SK-N-SH treated with all-trans-retinoic acid at 6 μM for 48 hours (cell line): ENCODE measurements around the gene RBM18.
A peak's percentile ranks its signal among the peaks of the same experiment; 100 is the strongest.

ENCODE experiments used
- ATAC-seq: fragments of 200-7000 bp; cut with Tn5 transposase; 3 replicates; pipeline ENCODE4 v1.9.1; 2020; ENCODE audit warnings: mild to moderate bottlenecking, moderate library complexity
- ARNTL ChIP-seq: fragments of 450-650 bp; formaldehyde crosslinking; IDR thresholded peaks from 2 replicates; pipeline ENCODE4 v1.5.0; 2020; ENCODE audit warnings: low read depth, mild to moderate bottlenecking, moderate library complexity, borderline replicate concordance
- BACH2 ChIP-seq: fragments of 250-450 bp; sonication (Bioruptor Pico); IDR thresholded peaks from 2 replicates; pipeline ENCODE4 v1.9.0; 2021; ENCODE audit warnings: mild to moderate bottlenecking, borderline replicate concordance
- CSDC2 ChIP-seq: fragments of 250-450 bp; sonication (Bioruptor Pico); IDR thresholded peaks from 2 replicates; pipeline ENCODE4 v1.5.0; 2020; ENCODE audit warnings: mild to moderate bottlenecking, moderate library complexity
- ESRRG ChIP-seq: fragments of 250-450 bp; sonication (Bioruptor Pico); IDR thresholded peaks from 2 replicates; pipeline ENCODE4 v1.6.1; 2021; ENCODE audit warnings: mild to moderate bottlenecking
- GLIS3 ChIP-seq: fragments of 250-450 bp; sonication (Bioruptor Pico); IDR thresholded peaks from 2 replicates; pipeline ENCODE4 v1.5.0; 2020; ENCODE audit warnings: mild to moderate bottlenecking, moderate library complexity
- ISL1 ChIP-seq: fragments of 250-450 bp; sonication (Bioruptor Pico); IDR thresholded peaks from 2 replicates; pipeline ENCODE4 v2.1.2; 2022; ENCODE audit warnings: mild to moderate bottlenecking, moderate library complexity
- OSR1 ChIP-seq: fragments of 250-450 bp; sonication (Bioruptor Pico); IDR thresholded peaks from 2 replicates; pipeline ENCODE4 v1.8.0; 2022; ENCODE audit warnings: moderate library complexity, mild to moderate bottlenecking, inconsistent platforms
- RARB ChIP-seq: fragments of 250-450 bp; sonication (Bioruptor Pico); IDR thresholded peaks from 2 replicates; pipeline ENCODE4 v1.8.0; 2021; ENCODE audit warnings: mild to moderate bottlenecking, moderate library complexity
- SNAI2 ChIP-seq: fragments of 250-450 bp; sonication (Bioruptor Pico); IDR thresholded peaks from 2 replicates; pipeline ENCODE4 v1.5.0; 2020; ENCODE audit warnings: mild to moderate bottlenecking, moderate library complexity
- TOX ChIP-seq: fragments of 250-450 bp; sonication (Bioruptor Pico); IDR thresholded peaks from 2 replicates; pipeline ENCODE4 v1.8.0; 2021; ENCODE audit warnings: mild to moderate bottlenecking, moderate library complexity, borderline replicate concordance
- TSHZ2 ChIP-seq: fragments of 250-450 bp; sonication (Bioruptor Pico); IDR thresholded peaks from 2 replicates; pipeline ENCODE4 v1.5.0; 2020; ENCODE audit warnings: mild to moderate bottlenecking, moderate library complexity
- ZFP3 ChIP-seq: fragments of 250-450 bp; sonication (Bioruptor Pico); IDR thresholded peaks from 2 replicates; pipeline ENCODE4 v1.5.0; 2020; ENCODE audit warnings: mild to moderate bottlenecking, moderate library complexity
- ZNF565 ChIP-seq: fragments of 450-650 bp; formaldehyde crosslinking; conservative IDR thresholded peaks from 2 replicates; pipeline ENCODE4 v1.5.0; 2020; ENCODE audit warnings: low read depth, mild to moderate bottlenecking, moderate library complexity
- ZNF70 ChIP-seq: fragments of 450-650 bp; formaldehyde crosslinking; IDR thresholded peaks from 2 replicates; pipeline ENCODE4 v1.5.0; 2020; ENCODE audit warnings: mild to moderate bottlenecking, moderate library complexity
- TF ChIP-seq, protein P1 (sequence below): fragments of 250-450 bp; sonication (Bioruptor Pico); IDR thresholded peaks from 2 replicates; pipeline ENCODE4 v1.5.1; 2020; ENCODE audit warnings: low read depth, mild to moderate bottlenecking, moderate library complexity
- TF ChIP-seq, protein P2 (sequence below): fragments of 250-450 bp; sonication (Bioruptor Pico); IDR thresholded peaks from 2 replicates; pipeline ENCODE4 v1.5.1; 2021; ENCODE audit warnings: mild to moderate bottlenecking, moderate library complexity
- TF ChIP-seq, protein P3 (sequence below): fragments of 250-450 bp; sonication (Bioruptor Pico); IDR thresholded peaks from 2 replicates; pipeline ENCODE4 v1.8.0; 2021; ENCODE audit warnings: low read depth, mild to moderate bottlenecking, moderate library complexity, borderline replicate concordance

RBM18 gene

DNA sequence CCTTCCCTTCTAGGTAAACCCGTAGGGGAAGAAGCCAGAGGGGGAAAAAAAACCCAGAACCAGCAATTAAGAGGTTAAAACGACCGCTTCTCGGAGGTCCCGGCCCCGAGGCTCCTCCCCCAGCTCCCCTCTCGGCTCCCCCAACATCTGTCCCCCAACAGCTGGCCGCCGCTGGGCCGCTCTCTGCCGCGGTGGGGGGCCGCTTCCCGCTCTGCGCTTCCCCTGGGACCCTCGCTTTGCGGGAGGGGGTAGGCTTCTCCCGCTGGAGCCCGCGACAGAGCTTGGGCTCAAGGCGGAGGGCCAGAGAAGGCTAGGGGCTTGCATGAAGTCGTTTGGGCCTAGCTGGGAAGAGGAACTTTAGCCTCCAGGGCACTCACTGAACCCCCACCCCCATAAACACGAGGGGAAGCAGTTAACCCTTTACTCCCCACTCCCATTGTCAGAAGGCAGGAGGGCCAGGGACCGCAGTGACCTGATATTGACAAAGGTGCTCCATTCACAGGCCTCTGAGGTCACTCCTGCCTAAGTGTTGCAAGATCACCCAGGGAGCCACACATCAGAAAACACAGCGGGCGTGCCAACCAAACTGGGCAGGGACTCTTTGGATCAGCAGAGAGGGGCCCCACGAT lies 43.3 kb downstream of the RBM18 start:
- TF ChIP-seq ISL1, result no peak
- TF ChIP-seq TOX (CRISPR knock-in tag), result no peak
- TF ChIP-seq ARNTL, result no peak
- TF ChIP-seq ZFP3 (CRISPR knock-in tag), result no peak
- TF ChIP-seq, protein P1, sequence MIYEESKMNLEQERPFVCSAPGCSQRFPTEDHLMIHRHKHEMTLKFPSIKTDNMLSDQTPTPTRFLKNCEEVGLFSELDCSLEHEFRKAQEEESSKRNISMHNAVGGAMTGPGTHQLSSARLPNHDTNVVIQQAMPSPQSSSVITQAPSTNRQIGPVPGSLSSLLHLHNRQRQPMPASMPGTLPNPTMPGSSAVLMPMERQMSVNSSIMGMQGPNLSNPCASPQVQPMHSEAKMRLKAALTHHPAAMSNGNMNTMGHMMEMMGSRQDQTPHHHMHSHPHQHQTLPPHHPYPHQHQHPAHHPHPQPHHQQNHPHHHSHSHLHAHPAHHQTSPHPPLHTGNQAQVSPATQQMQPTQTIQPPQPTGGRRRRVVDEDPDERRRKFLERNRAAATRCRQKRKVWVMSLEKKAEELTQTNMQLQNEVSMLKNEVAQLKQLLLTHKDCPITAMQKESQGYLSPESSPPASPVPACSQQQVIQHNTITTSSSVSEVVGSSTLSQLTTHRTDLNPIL (CRISPR knock-in tag), result no peak
- TF ChIP-seq ZNF70, result no peak
- TF ChIP-seq, protein P2, sequence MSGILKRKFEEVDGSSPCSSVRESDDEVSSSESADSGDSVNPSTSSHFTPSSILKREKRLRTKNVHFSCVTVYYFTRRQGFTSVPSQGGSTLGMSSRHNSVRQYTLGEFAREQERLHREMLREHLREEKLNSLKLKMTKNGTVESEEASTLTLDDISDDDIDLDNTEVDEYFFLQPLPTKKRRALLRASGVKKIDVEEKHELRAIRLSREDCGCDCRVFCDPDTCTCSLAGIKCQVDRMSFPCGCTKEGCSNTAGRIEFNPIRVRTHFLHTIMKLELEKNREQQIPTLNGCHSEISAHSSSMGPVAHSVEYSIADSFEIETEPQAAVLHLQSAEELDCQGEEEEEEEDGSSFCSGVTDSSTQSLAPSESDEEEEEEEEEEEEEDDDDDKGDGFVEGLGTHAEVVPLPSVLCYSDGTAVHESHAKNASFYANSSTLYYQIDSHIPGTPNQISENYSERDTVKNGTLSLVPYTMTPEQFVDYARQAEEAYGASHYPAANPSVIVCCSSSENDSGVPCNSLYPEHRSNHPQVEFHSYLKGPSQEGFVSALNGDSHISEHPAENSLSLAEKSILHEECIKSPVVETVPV (CRISPR knock-in tag), result no peak
- no peak for TF ChIP-seq CSDC2
- TF ChIP-seq TSHZ2 (CRISPR knock-in tag), result no peak
- TF ChIP-seq GLIS3, result no peak
- ATAC-seq, result no peak

DNA sequence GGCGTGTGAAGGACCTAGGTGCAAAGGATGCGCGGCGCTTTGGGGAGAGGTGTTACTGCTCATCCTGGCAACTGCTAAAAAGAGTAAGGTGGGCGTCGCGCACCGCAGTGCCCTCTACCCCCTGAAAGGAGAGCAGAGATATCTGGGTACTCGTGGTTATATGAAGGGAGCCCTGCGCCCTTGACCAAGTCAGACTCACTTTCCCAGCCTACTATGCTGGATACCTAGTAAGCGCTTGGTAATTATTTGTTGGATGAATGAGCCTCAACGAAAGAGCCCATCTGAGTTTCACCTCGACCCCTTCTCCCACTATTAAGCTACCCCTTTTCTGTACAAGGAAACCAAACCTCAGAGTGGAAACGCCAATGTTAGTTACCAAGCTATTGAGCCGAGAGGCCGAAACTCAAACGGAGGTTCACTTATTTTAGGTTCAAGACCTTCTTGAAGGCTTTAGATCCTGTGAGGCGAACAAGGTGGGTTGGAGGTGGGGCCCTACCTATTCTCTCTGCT lies 43.9 kb downstream of the RBM18 start:
- TF ChIP-seq ZFP3 (CRISPR knock-in tag), result no peak
- no peak for TF ChIP-seq ZNF565
- TF ChIP-seq, protein P1 (CRISPR knock-in tag), result no peak
- TF ChIP-seq SNAI2 (CRISPR knock-in tag), result no peak
- TF ChIP-seq, protein P2 (CRISPR knock-in tag), result no peak
- TF ChIP-seq RARB, result no peak
- no peak for TF ChIP-seq OSR1 (CRISPR knock-in tag)
- no peak for TF ChIP-seq ARNTL
- TF ChIP-seq TOX (CRISPR knock-in tag), result no peak
- TF ChIP-seq, protein P3, sequence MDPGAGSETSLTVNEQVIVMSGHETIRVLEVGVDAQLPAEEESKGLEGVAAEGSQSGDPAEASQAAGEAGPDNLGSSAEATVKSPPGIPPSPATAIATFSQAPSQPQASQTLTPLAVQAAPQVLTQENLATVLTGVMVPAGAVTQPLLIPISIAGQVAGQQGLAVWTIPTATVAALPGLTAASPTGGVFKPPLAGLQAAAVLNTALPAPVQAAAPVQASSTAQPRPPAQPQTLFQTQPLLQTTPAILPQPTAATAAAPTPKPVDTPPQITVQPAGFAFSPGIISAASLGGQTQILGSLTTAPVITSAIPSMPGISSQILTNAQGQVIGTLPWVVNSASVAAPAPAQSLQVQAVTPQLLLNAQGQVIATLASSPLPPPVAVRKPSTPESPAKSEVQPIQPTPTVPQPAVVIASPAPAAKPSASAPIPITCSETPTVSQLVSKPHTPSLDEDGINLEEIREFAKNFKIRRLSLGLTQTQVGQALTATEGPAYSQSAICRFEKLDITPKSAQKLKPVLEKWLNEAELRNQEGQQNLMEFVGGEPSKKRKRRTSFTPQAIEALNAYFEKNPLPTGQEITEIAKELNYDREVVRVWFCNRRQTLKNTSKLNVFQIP (CRISPR knock-in tag), result no peak
- no peak for ATAC-seq

DNA sequence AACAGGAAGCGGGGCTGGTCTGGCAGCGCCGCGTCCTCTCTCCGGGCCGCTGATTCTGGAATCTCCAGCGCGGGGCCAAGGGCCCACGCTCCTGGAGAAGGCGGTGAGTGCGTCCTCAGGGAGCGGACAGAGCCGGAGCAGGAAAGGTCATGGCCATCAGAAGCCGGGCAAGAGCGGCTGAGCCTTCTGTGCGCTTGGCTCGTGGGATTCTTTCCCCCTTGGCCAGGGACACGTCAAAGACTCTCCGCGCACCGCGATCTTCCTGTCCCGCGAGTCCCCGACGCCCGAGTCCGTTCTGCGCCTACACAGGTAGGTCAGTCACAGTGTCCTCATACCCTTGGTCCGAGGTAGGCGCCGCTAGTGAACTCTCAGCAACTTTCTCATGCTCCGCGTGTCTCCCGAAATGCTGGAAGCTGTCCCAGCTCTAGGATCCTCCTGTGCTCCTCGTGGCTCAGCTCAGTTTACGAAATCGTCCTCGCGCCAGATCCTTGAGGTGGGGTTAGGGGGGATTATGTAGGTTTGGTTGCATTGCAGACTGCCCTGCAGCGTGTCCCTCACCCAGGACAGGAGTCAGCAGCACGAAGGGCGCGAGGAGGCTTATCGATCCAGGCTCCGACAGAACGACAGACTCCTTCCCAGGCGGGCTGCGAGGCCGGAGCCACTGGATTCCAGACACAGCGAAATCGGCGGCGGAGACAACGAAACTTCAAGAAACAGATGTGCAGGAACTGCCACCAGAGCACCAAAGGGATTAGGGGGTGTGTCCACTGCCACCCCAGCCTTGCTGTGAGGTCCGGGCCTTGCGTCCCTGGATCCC lies 44.6 kb downstream of the RBM18 start:
- ATAC-seq, result peak; percentile 40
- TF ChIP-seq ZNF565 (no peak), CSDC2 (no peak), TSHZ2 (CRISPR knock-in tag) (no peak), BACH2 (CRISPR knock-in tag) (no peak), ESRRG (CRISPR knock-in tag) (no peak)
- TF ChIP-seq, protein P1 (CRISPR knock-in tag), result no peak
- TF ChIP-seq, protein P2 (CRISPR knock-in tag), result no peak
